ENCODE data around the gene KAT2B.
"Not testable (repeated sequence)": the region's sequence is repeated elsewhere in the genome, so short reads cannot be mapped to it uniquely, and the experiment has no call there.

The KAT2B gene

DNA sequence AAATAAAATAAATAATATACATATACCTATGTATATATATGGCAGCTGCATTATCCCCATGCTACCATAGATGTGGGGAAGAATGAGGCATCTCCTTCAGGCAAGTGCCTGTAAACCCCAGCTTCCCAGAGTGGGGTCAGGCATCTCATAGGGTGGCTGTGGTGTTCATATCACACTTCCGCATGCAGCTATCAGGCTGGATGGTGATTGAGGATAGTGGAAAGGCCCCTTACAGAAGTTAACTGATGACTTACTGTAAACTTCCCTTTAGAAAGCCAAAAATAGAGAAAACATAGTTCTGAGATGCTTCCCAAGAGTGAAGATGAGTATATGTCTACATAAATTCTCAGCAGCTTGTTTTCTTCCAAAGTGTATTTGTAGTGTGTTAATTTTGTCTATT lies 24.7 kb upstream of the KAT2B start:
- H3K4me3 ChIP-seq (ENCODE audit: insufficient read depth in 1 of 2, low read depth in 1 of 2, low read length in 2 of 2) = no peak overlapping the region
- H3K9me3 ChIP-seq (ENCODE audit: control insufficient read depth, low read length) = no peaks in the 10 kb centered on the region
- no peak overlapping the region for H4K8ac ChIP-seq (ENCODE audit: low read length)
- H3K27ac ChIP-seq (ENCODE audit: low read length, poor library complexity, severe bottlenecking) = no peak overlapping the region
- no peaks in the 10 kb centered on the region for H3K36me3 ChIP-seq (ENCODE audit: control insufficient read depth in 1 of 2, insufficient read depth in 2 of 2, low read depth in 1 of 2, low read length in 2 of 2)
- H3K4me2 ChIP-seq (ENCODE audit: low read length, poor library complexity, severe bottlenecking) = no peak overlapping the region
- no peak overlapping the region for H2BK12ac ChIP-seq (ENCODE audit: low read length in 2 of 2)
- no peak overlapping the region for H2BK5ac ChIP-seq (ENCODE audit: low read depth, low read length, poor library complexity, severe bottlenecking)
- no peak overlapping the region for H3K9ac ChIP-seq (ENCODE audit: low read length)
- H3K14ac ChIP-seq (ENCODE audit: low read length in 2 of 2) = no peak overlapping the region
- WGBS = 100% methylated on average over 1 of the region's 1 CpG
- H2BK120ac ChIP-seq (ENCODE audit: low read depth, low read length) = no peak overlapping the region
- H4K91ac ChIP-seq (ENCODE audit: low read length) = no peak overlapping the region
- H2AFZ ChIP-seq (ENCODE audit: low read depth, low read length) = no peak overlapping the region
- no peaks in the 10 kb centered on the region for H3K4me1 ChIP-seq (ENCODE audit: control insufficient read depth, insufficient read depth, low read depth, low read length)
- H3K79me1 ChIP-seq (replicated peaks; ENCODE audit: low read length, poor library complexity, severe bottlenecking) = no peaks in the 10 kb centered on the region
- no peak overlapping the region for H3K18ac ChIP-seq (ENCODE audit: low read depth in 1 of 2, low read length in 2 of 2)
- no peak overlapping the region for H3K23ac ChIP-seq (ENCODE audit: low read length in 2 of 2)
- no peak overlapping the region for H3K4ac ChIP-seq (ENCODE audit: low read depth in 1 of 2, low read length in 2 of 2)
- no peak overlapping the region for H2AK5ac ChIP-seq (ENCODE audit: low read length, severe bottlenecking)
- DNase-seq = no peak
- no peak overlapping the region for H2BK15ac ChIP-seq (ENCODE audit: low read depth, poor library complexity, severe bottlenecking)
- H3K27me3 ChIP-seq (ENCODE audit: control insufficient read depth in 1 of 2, insufficient read depth in 1 of 2, low read length in 2 of 2) = no peaks in the 10 kb centered on the region

DNA sequence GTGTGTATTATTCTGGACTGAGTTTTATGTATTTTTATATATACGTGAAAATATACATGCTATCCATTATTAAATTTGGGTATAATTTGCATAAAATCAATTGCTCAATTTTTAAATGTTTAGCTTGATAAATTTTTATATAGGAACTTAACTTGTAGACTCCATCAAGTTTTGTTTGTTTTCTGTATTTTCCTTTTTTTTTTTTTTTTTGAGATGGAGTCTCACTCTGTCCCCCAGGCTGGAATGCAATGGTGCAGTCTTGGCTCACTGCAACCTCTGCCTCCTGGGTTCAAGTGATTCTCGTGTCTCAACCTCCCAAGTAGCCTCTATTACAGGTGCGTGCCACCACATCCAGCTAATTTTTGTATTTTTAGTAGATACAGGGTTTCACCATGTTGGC lies 24.2 kb upstream of the KAT2B start:
- H2AK5ac ChIP-seq (ENCODE audit: low read length, severe bottlenecking); H3K27me3 ChIP-seq (ENCODE audit: control insufficient read depth in 1 of 2, insufficient read depth in 1 of 2, low read length in 2 of 2); H4K91ac ChIP-seq (ENCODE audit: low read length); DNase-seq; H4K8ac ChIP-seq (ENCODE audit: low read length); H3K23ac ChIP-seq (ENCODE audit: low read length in 2 of 2); H2BK15ac ChIP-seq (ENCODE audit: low read depth, poor library complexity, severe bottlenecking); H2BK120ac ChIP-seq (ENCODE audit: low read depth, low read length); H3K18ac ChIP-seq (ENCODE audit: low read depth in 1 of 2, low read length in 2 of 2); H2AFZ ChIP-seq (ENCODE audit: low read depth, low read length); H2BK12ac ChIP-seq (ENCODE audit: low read length in 2 of 2); H3K4ac ChIP-seq (ENCODE audit: low read depth in 1 of 2, low read length in 2 of 2); H3K14ac ChIP-seq (ENCODE audit: low read length in 2 of 2); H3K9me3 ChIP-seq (ENCODE audit: control insufficient read depth, low read length); H3K9ac ChIP-seq (ENCODE audit: low read length); H3K4me2 ChIP-seq (ENCODE audit: low read length, poor library complexity, severe bottlenecking); H3K4me3 ChIP-seq (ENCODE audit: insufficient read depth in 1 of 2, low read depth in 1 of 2, low read length in 2 of 2); H3K4me1 ChIP-seq (ENCODE audit: control insufficient read depth, insufficient read depth, low read depth, low read length); H3K36me3 ChIP-seq (ENCODE audit: control insufficient read depth in 1 of 2, insufficient read depth in 2 of 2, low read depth in 1 of 2, low read length in 2 of 2); H3K27ac ChIP-seq (ENCODE audit: low read length, poor library complexity, severe bottlenecking); H2BK5ac ChIP-seq (ENCODE audit: low read depth, low read length, poor library complexity, severe bottlenecking); H3K79me1 ChIP-seq (replicated peaks; ENCODE audit: low read length, poor library complexity, severe bottlenecking): not testable (repeated sequence)
- 90% methylated on average over 2 of the region's 3 CpGs for whole genome bisulfite sequencing

DNA sequence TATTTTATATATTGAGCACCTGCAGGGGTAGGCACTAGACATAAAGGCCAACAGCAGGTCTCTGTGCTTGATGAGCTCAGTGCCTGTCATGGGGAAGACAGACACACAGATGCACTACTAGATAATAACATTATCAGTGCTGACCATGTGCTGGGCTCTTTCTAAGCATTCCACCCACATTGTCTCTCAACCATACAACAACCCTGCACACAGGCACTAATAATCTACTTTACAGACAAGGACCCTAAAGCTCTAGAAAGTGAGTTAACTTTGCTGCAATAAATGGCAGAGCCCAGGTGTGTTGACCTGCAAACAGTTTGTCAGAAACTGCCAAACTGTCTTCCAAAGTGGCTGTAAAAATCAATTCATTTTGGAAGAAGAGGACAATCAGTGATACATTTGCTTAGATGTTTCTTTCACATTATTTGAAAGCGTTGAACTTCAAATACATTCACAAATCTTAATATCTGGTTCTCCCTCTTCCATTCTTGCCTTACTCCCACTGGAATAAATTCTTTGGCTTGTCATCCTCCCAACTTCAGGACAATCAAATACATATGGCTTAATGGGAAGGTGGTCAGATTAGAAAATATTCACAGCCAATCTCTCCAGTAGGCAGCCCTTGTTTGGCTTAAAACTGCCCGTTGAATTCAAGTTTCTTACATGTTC lies 17.2 kb upstream of the KAT2B start:
- no peak overlapping the region for H2BK120ac ChIP-seq (ENCODE audit: low read depth, low read length)

DNA sequence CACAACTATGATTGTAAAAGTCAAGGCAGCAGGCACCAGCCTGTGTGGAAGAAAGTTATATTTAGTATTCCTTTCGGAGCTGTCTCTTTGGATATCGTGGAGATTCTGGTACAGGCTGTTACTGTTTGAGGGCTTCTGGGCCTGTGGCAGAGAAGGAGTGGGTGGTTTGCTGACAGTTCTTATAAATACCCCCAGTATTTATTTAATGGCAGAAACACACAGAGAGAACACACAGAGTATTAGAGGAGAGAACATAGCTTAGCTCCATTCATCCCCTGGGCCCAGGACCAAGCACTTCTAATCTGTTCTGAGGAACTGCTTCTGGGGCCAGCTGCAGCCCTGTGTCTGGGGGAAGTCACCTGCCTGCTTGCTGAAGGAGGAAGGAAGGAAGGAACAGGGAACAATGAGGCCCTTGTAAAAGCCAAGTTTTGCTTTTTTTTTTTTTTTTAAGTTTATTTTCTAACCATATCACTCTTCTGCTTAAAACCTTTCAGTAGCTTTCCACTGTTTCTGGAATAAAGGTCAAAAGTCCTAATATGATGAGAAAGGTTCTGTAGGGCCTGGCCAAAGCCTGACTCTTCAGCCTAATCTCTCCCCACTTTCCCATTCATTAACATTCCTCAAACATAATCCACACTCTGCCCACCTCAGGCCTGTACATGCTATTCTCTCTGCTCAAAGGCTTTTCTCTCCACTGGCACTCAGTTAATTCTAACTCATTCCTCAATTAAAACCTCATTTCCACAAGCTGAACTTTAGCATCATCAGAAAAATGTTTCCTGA lies 16.4 kb upstream of the KAT2B start:
- Histone ChIP-seq H3K36me3 (ENCODE audit: control insufficient read depth in 1 of 2, insufficient read depth in 2 of 2, low read depth in 1 of 2, low read length in 2 of 2) (no peaks in the 10 kb centered on the region), H2BK12ac (ENCODE audit: low read length in 2 of 2) (no peak overlapping the region), H3K9ac (ENCODE audit: low read length) (no peak overlapping the region), H4K91ac (ENCODE audit: low read length) (no peak overlapping the region), H3K79me1 (replicated peaks; ENCODE audit: low read length, poor library complexity, severe bottlenecking) (no peaks in the 10 kb centered on the region), H2BK5ac (ENCODE audit: low read depth, low read length, poor library complexity, severe bottlenecking) (no peak overlapping the region), H3K4me2 (ENCODE audit: low read length, poor library complexity, severe bottlenecking) (no peak overlapping the region), H2BK15ac (ENCODE audit: low read depth, poor library complexity, severe bottlenecking) (no peak overlapping the region), H3K27ac (ENCODE audit: low read length, poor library complexity, severe bottlenecking) (no peak overlapping the region), H2AK5ac (ENCODE audit: low read length, severe bottlenecking) (no peak overlapping the region), H3K4me1 (ENCODE audit: control insufficient read depth, insufficient read depth, low read depth, low read length) (no peaks in the 10 kb centered on the region), H2BK120ac (ENCODE audit: low read depth, low read length) (no peak overlapping the region), H3K18ac (ENCODE audit: low read depth in 1 of 2, low read length in 2 of 2) (no peak overlapping the region), H3K4ac (ENCODE audit: low read depth in 1 of 2, low read length in 2 of 2) (no peak overlapping the region), H3K14ac (ENCODE audit: low read length in 2 of 2) (no peak overlapping the region), H3K27me3 (ENCODE audit: control insufficient read depth in 1 of 2, insufficient read depth in 1 of 2, low read length in 2 of 2) (no peaks in the 10 kb centered on the region), H4K8ac (ENCODE audit: low read length) (no peak overlapping the region), H2AFZ (ENCODE audit: low read depth, low read length) (no peak overlapping the region), H3K4me3 (ENCODE audit: insufficient read depth in 1 of 2, low read depth in 1 of 2, low read length in 2 of 2) (no peak overlapping the region), H3K9me3 (ENCODE audit: control insufficient read depth, low read length) (no peaks in the 10 kb centered on the region), H3K23ac (ENCODE audit: low read length in 2 of 2) (no peak overlapping the region)
- WGBS = 80% methylated on average over 1 of the region's 2 CpGs
- DNase-seq = no peak

More for the DNA sequence above, 17.2 kb upstream of the KAT2B start:
- Histone ChIP-seq H2BK12ac (ENCODE audit: low read length in 2 of 2) (no peak overlapping the region), H4K8ac (ENCODE audit: low read length) (no peak overlapping the region), H2BK15ac (ENCODE audit: low read depth, poor library complexity, severe bottlenecking) (no peak overlapping the region), H3K9me3 (ENCODE audit: control insufficient read depth, low read length) (no peaks in the 10 kb centered on the region), H3K4me3 (ENCODE audit: insufficient read depth in 1 of 2, low read depth in 1 of 2, low read length in 2 of 2) (no peak overlapping the region), H3K18ac (ENCODE audit: low read depth in 1 of 2, low read length in 2 of 2) (no peak overlapping the region), H3K4me2 (ENCODE audit: low read length, poor library complexity, severe bottlenecking) (no peak overlapping the region), H3K27me3 (ENCODE audit: control insufficient read depth in 1 of 2, insufficient read depth in 1 of 2, low read length in 2 of 2) (no peaks in the 10 kb centered on the region), H3K27ac (ENCODE audit: low read length, poor library complexity, severe bottlenecking) (no peak overlapping the region), H3K9ac (ENCODE audit: low read length) (no peak overlapping the region), H4K91ac (ENCODE audit: low read length) (no peak overlapping the region), H3K4me1 (ENCODE audit: control insufficient read depth, insufficient read depth, low read depth, low read length) (no peaks in the 10 kb centered on the region), H2AK5ac (ENCODE audit: low read length, severe bottlenecking) (no peak overlapping the region), H3K14ac (ENCODE audit: low read length in 2 of 2) (no peak overlapping the region), H3K79me1 (replicated peaks; ENCODE audit: low read length, poor library complexity, severe bottlenecking) (no peaks in the 10 kb centered on the region), H2AFZ (ENCODE audit: low read depth, low read length) (no peak overlapping the region), H3K36me3 (ENCODE audit: control insufficient read depth in 1 of 2, insufficient read depth in 2 of 2, low read depth in 1 of 2, low read length in 2 of 2) (no peaks in the 10 kb centered on the region), H2BK5ac (ENCODE audit: low read depth, low read length, poor library complexity, severe bottlenecking) (no peak overlapping the region), H3K4ac (ENCODE audit: low read depth in 1 of 2, low read length in 2 of 2) (no peak overlapping the region), H3K23ac (ENCODE audit: low read length in 2 of 2) (no peak overlapping the region)
- WGBS = 88% methylated on average over 1 of the region's 2 CpGs
- no peak for DNase-seq
